ENCODE measurements around the gene APOBEC3F.
"Not testable (repeated sequence)": the region's sequence is repeated elsewhere in the genome, so short reads cannot be mapped to it uniquely, and the experiment has no call there.

The APOBEC3F gene

DNA sequence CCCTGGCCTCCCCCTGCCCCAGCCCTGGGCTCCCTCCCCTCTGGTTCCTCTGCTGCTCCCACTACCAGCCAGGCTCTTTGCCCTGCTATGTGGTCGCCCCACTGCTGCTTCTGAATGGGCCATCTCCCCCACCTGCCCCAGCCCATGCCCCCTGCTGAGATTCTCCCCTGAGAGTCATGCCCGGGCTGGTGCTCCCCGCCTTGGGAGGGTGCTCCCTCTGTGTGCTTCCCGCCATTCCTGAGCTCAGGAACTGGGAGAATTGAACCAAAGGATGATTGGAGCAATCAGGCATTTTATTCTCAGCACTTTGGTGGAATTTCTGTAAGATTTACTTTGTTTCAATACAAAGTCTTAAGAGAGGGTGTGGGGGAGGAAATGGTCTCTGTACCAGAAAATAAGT is 12.9 kb upstream of the APOBEC3F start:
- no peak for DNase-seq (ENCODE audit: low read depth)

- DNase-seq (ENCODE audit: low read depth): no peak
These were observed 12.4 kb upstream of the APOBEC3F start for GRCh38 chr22:39028281-39028680.

DNA sequence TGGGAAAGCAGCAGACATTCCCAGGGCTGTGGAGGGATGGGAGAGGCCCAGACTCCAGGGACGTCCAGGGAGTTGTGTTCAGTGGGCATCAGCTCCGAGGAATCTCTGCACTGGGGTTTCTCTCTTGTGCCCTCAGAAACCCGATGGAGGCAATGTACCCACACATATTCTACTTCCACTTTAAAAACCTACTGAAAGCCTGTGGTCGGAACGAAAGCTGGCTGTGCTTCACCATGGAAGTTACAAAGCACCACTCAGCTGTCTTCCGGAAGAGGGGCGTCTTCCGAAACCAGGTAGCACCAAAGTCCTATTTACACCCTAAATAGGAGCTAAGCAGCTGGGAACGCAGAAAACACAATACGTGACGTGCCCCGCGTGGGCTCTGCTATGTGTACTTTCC is 11.4 kb upstream of the APOBEC3F start:
- no peak for DNase-seq (ENCODE audit: low read depth)

DNA sequence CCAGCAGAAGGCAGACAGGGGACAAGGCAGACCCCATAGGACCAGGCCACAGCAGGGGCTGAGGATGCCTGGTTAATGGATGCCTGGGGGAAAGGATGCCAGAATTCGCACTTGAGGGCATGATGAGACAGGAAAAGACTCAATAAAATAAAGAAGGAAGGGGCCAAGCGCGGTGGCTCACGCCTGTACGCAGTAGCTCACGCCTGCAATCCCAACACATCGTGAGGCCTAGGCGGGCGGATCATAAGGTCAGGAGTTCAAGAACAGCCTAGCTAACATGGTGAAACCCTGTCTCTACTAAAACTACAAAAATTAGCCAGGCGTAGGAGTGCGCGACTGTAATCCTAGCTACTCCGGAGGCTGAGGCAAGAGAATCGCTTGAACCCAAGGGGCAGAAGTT is 10.0 kb upstream of the APOBEC3F start:
- no peak for DNase-seq (ENCODE audit: low read depth)

- DNase-seq (ENCODE audit: low read depth): not testable (repeated sequence)
These were observed 9.0 kb upstream of the APOBEC3F start for GRCh38 chr22:39031434-39032295.

DNA sequence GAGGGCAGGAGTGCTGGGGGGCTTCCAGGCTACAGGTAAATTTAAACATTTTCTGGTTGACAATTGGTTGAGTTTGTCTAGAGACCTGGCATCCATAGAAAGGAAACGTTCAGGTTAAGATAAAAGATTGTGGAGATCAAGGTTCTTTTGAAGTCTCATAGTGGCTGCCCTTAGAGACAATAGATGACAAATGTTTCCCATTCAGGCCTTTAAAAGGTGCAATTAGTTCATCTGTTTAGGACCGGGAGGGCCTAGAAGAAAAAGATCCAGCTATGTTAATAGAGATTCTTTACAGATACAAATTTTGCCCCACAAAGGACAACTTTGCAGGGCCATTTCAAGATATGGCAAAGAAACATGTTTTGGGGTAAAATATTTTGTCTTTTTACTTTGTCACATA is 3.6 kb upstream of the APOBEC3F start:
- not testable (repeated sequence) for DNase-seq (ENCODE audit: low read depth)

DNA sequence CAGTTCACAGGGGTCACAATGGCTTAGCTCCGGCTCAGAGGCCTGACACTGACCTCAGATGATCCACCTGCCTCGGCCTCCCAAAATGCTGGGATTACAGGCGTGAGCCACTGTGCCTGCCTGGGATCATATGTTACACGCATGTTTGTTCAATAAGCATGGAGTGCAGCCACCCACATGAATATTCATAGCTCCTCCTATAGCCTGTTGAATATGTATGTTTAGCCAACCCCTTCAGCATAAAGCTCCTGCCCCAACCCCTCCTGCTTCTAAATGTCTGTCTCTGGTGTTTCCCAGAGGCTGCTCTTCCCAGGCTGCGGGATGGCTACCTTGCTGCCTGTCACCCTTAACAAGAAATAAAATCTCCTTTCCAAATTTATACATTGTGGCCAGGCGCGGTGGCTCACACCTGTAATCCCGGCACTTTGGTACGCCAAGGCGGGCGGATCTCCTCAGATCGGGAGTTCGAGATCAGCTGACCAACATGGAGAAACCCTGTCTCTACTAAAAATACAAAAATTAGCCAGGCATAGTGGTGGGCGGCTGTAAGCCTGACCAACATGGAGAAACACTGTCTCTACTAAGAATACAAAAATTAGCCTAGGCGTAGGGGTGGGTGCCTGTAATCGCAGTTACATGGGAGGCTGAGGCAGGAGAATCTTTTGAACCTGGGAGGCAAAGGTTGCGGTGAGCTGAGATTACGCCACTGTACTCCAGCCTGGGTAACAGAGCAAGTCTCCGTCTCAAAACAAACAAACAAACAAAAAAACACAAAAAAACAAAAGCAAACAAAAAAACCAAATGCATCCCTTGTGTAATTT is 1.1 kb upstream of the APOBEC3F start:
- DNase-seq (ENCODE audit: low read depth): no peak

GRCh38 chr22:39040155-39040537 is 518 bp upstream of the APOBEC3F start:
- not testable (repeated sequence) for DNase-seq (ENCODE audit: low read depth)

DNA sequence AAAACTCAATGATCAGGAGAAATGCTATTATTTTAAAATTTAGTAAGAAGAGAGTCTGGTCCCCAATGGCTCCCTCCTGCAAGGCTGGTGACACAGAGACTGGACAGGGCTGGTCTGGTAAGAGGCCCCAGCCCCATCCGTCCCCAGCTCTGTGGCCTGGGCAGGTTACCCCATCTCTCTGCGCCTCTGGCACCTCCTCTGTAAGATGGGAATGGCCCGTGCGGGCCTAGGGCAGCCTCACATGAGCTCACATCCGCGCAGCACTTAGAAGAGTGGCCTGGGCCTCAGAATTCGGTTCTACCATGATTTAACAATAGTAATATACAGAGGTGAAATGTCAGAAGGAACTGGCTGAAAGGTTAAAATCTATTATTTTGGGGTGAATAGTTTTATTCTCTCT is 1.2 kb downstream of the APOBEC3F start:
- no peak for DNase-seq (ENCODE audit: low read depth)

- DNase-seq (ENCODE audit: low read depth): not testable (repeated sequence)
These were observed 2.4 kb downstream of the APOBEC3F start for GRCh38 chr22:39043063-39043462.

- not testable (repeated sequence) for DNase-seq (ENCODE audit: low read depth)
These were observed 4.5 kb downstream of the APOBEC3F start for GRCh38 chr22:39045136-39045535.

DNA sequence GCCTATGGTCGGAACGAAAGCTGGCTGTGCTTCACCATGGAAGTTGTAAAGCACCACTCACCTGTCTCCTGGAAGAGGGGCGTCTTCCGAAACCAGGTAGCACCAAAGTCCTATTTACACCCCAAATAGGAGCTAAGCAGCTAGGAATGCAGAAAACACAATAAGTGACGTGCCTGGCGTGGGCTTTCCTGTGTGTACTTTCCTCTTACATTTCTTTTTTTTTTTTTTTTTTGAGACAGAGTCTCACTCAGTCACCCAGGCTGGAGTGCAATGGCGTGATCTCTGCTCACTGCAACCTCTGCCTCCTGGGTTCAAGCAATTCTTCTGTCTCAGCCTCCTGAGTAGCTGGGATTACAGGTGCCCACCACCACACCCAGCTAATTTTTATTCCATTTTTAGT is 8.8 kb downstream of the APOBEC3F start:
- DNase-seq (ENCODE audit: low read depth): not testable (repeated sequence)

GRCh38 chr22:39051844-39052495 is 11.3 kb downstream of the APOBEC3F start:
- DNase-seq (ENCODE audit: low read depth): not testable (repeated sequence)

DNA sequence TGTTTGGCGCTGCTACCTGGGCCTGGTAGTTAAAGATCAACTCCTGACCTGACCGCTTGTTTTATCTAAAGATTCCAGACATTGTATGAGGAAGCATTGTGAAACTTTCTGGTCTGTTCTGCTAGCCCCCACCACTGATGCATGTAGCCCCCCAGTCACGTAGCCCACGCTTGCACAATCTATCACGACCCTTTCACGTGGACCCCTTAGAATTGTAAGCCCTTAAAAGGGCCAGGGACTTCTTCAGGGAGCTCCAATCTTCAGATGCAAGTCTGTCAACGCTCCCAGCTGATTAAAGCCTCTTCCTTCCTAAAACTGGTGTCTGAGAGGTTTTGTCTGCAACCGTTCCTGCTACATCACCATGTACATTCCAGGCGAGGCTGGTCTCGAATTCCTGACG is 15.0 kb downstream of the APOBEC3F start:
- no peak for DNase-seq (ENCODE audit: low read depth)

GRCh38 chr22:39061290-39061689 is 20.6 kb downstream of the APOBEC3F start:
- DNase-seq (ENCODE audit: low read depth): not testable (repeated sequence)

- DNase-seq (ENCODE audit: low read depth): not testable (repeated sequence)
These were observed 21.3 kb downstream of the APOBEC3F start for GRCh38 chr22:39061951-39062350.

DNA sequence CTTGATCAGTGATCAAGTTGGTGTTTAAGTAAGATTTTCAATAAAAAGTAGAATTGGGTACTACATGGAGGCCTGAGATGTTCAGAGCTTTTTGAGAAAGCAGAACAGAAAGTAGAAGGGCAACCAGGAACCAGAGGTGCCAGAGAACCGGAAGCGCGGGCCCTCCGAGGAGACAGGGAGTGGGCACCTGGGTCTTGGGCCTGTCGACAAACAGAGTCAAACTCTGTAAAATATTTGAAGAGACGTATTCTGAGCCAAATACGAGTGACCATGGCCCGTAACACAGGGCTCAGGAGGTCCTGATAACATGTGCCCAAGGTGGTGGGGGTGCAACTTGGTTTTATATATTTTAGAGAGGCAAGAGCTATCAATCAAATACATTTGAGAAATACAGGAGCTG is 23.2 kb downstream of the APOBEC3F start:
- DNase-seq (ENCODE audit: low read depth): not testable (repeated sequence)

DNA sequence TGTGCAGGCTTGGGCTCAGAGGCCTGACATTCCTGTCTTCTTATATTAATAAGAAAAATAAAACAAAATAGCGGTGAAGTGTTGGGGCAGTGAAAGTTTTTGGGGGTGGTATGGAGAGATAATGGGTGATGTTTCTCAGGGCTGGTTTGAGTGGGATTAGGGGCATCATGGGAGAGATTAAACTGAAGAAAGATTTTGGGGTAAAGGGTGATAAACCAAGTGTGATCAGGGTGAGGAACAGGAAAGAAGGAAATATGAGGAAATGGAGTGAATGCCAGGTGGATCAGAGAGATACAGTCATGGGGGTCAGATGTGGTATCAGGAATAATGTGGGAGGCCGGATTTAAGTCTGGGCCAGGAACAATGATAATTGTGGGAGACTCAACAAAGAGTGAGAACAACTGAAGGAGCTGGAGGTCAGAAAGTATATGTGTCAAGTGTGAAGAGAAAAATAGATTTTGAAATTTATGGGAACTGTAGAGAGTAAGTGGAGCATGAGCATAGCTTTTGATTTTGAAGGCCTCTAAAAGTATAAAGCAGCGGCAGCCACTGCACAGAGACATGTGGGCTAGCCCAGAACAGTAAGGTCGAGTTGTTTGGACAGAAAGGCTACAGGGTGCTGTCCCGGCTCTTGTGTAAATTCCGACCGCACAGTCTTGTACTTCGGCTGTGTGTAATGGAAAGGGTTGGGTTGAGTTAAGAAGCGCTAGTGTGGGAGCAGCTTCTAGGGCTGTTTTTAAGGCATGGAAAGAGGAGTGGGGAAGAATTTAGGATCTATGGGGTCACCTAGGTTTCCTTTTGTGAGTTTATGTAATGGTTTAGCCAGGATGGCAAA is 26.0 kb downstream of the APOBEC3F start:
- not testable (repeated sequence) for DNase-seq (ENCODE audit: low read depth)

- no peak for DNase-seq (ENCODE audit: low read depth)
These were observed 27.5 kb downstream of the APOBEC3F start for GRCh38 chr22:39068033-39068785.

- DNase-seq (ENCODE audit: low read depth): no peak
These were observed 29.5 kb downstream of the APOBEC3F start for GRCh38 chr22:39070186-39070585.

DNA sequence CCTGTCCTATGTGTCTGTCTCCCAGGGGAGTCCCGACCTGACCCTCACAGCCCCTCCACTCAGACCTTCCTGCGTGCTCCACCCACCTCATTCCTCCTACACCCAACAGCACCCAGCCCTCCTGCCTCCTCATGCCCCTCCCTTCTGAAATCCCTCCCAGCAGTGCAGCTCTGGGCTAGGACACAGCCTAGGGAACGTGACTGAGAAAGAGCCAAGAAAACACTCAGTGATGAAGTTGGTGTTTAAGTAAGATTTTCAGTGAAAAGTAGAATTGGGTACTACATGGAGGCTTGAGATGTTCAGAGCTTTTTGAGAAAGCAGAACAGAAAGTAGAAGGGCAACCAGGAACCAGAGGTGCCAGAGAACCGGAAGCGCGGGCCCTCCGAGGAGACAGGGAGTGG is 31.9 kb downstream of the APOBEC3F start:
- DNase-seq (ENCODE audit: low read depth): not testable (repeated sequence)

Measured in activated T-cell treated with anti-CD3 and anti-CD28 coated beads for 48 hours (primary cell).